MM.1S (cell line): ENCODE measurements around the gene CCL17.

Experiments
- DNase-seq: peaks from one replicate; pipeline ENCODE4 v3.0.0-alpha.2; 2015
- H2AFZ ChIP-seq: fragments of 300-600 bp; sonication (generic); 2 replicates; pipeline ENCODE4 v1.6.0; 2016; ENCODE audit warnings: antibody characterized with exemption, low read length
- H3F3A ChIP-seq: fragments of 300-600 bp; sonication (generic); 2 replicates; pipeline ENCODE4 v1.6.1; 2016; ENCODE audit warnings: mild to moderate bottlenecking, antibody characterized with exemption, low read length, moderate library complexity, mixed read lengths; ENCODE audit not compliant: insufficient read depth
- H3K27ac ChIP-seq: fragments of 300-600 bp; sonication (generic); 2 replicates; pipeline ENCODE4 v1.5.1; 2016; ENCODE audit warnings: mild to moderate bottlenecking, low read length
- H3K27me3 ChIP-seq: fragments of 300-600 bp; sonication (generic); replicated peaks from 2 replicates; pipeline ENCODE4 v1.6.0; 2016; ENCODE audit warnings: low read length; ENCODE audit not compliant: insufficient read depth
- H3K36me3 ChIP-seq: fragments of 300-600 bp; sonication (generic); replicated peaks from 2 replicates; pipeline ENCODE4 v1.6.1; 2016; ENCODE audit warnings: mild to moderate bottlenecking, low read length, mixed read lengths; ENCODE audit not compliant: insufficient read depth
- H3K4me1 ChIP-seq: fragments of 300-600 bp; sonication (generic); 2 replicates; pipeline ENCODE4 v1.6.1; 2016; ENCODE audit warnings: low read length, mixed read lengths
- H3K4me2 ChIP-seq: fragments of 300-600 bp; sonication (generic); 2 replicates; pipeline ENCODE4 v1.6.0; 2016; ENCODE audit warnings: low read depth, low read length
- H3K4me3 ChIP-seq: fragments of 300-600 bp; sonication (generic); 2 replicates; pipeline ENCODE4 v1.5.1; 2016; ENCODE audit warnings: low read length, mixed read lengths
- H3K79me2 ChIP-seq: fragments of 300-600 bp; sonication (generic); 2 replicates; pipeline ENCODE4 v1.6.1; 2016; ENCODE audit warnings: mixed run types, low read length, mixed read lengths
- H3K9ac ChIP-seq: fragments of 300-600 bp; sonication (generic); 2 replicates; pipeline ENCODE4 v1.6.1; 2016; ENCODE audit warnings: low read length, mixed read lengths
- H3K9me2 ChIP-seq: fragments of 300-600 bp; sonication (generic); replicated peaks from 2 replicates; pipeline ENCODE4 v1.6.1; 2016; ENCODE audit warnings: mild to moderate bottlenecking, low read length, mixed read lengths; ENCODE audit not compliant: insufficient read depth
- H3K9me3 ChIP-seq: fragments of 300-600 bp; sonication (generic); replicated peaks from 2 replicates; pipeline ENCODE4 v1.6.1; 2016; ENCODE audit warnings: mild to moderate bottlenecking, low read length, mixed read lengths; ENCODE audit not compliant: insufficient read depth
- H4K20me1 ChIP-seq: fragments of 300-600 bp; sonication (generic); 2 replicates; pipeline ENCODE4 v1.6.1; 2016; ENCODE audit warnings: mild to moderate bottlenecking, low read length, moderate library complexity, mixed read lengths; ENCODE audit not compliant: insufficient read depth
- EZH2 ChIP-seq: fragments of 300-600 bp; sonication (generic); optimal IDR thresholded peaks from 2 replicates; pipeline ENCODE3; 2017; ENCODE audit warnings: low read depth, mild to moderate bottlenecking, antibody characterized with exemption, low read length, mixed read lengths
- EZH2phosphoT487 ChIP-seq: fragments of 300-600 bp; sonication (generic); IDR thresholded peaks from 2 replicates; pipeline ENCODE4 v1.6.1; 2018; ENCODE audit warnings: antibody characterized with exemption, low read length
- TF ChIP-seq, protein P1 (sequence below): fragments of 300-600 bp; sonication (generic); IDR thresholded peaks from 2 replicates; pipeline ENCODE4 v1.5.1; 2016; ENCODE audit warnings: antibody characterized with exemption, low read length, mixed read lengths

CCL17 gene

DNA sequence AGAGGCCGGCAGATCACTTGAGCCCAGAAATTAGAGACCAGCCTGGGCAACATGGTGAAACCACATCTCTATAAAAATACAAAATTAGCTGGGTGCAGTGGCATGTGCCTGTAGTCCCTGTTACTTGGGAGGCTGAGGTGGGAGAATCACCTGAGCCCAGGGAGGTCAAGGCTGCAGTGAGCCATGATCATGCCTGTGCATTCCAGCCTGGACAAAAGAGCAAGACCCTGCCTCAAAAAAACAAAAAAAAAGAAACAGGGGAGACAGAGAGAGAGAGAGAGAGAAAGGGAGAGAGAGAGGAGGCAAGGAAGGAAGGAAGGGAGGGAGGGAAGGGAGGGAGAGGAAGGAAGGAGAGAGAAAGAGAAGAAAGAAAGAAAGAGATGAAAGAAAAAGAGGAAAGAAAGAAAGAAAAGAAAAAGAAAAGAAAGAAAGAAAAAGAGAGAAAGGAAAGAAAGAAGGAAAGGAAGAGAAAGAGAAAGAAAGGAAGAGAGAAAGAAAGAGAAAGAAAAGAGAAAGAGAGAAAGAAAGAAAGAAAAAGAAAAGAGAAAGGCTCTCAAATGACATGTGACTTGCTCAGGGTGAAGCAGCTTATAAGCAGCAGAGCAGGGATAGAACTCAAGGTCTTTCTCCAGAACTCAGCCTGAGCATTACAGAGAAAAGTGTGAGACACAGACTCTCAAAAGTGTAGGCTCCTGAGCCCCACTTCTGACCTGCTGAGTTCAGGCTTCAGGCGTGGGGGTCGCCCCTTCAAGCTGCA, 16.8 kb upstream of the CCL17 start:
- Histone ChIP-seq H3K36me3 (no peaks in the 10 kb centered on the region), H3K27me3 (no peaks in the 10 kb centered on the region), H3K27ac (no peak overlapping the region), H3K9me3 (no peaks in the 10 kb centered on the region), H3K79me2 (no peaks in the 10 kb centered on the region), H3K4me3 (no peak overlapping the region), H4K20me1 (no peaks in the 10 kb centered on the region), H2AFZ (no peak overlapping the region), H3F3A (no peaks in the 10 kb centered on the region), H3K4me1 (no peaks in the 10 kb centered on the region), H3K4me2 (no peak overlapping the region), H3K9me2 (no peaks in the 10 kb centered on the region), H3K9ac (no peak overlapping the region)
- no peak for DNase-seq
- no peak for TF ChIP-seq EZH2phosphoT487
- TF ChIP-seq EZH2, result no peak
- TF ChIP-seq, protein P1, sequence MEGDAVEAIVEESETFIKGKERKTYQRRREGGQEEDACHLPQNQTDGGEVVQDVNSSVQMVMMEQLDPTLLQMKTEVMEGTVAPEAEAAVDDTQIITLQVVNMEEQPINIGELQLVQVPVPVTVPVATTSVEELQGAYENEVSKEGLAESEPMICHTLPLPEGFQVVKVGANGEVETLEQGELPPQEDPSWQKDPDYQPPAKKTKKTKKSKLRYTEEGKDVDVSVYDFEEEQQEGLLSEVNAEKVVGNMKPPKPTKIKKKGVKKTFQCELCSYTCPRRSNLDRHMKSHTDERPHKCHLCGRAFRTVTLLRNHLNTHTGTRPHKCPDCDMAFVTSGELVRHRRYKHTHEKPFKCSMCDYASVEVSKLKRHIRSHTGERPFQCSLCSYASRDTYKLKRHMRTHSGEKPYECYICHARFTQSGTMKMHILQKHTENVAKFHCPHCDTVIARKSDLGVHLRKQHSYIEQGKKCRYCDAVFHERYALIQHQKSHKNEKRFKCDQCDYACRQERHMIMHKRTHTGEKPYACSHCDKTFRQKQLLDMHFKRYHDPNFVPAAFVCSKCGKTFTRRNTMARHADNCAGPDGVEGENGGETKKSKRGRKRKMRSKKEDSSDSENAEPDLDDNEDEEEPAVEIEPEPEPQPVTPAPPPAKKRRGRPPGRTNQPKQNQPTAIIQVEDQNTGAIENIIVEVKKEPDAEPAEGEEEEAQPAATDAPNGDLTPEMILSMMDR, result no peak

DNA sequence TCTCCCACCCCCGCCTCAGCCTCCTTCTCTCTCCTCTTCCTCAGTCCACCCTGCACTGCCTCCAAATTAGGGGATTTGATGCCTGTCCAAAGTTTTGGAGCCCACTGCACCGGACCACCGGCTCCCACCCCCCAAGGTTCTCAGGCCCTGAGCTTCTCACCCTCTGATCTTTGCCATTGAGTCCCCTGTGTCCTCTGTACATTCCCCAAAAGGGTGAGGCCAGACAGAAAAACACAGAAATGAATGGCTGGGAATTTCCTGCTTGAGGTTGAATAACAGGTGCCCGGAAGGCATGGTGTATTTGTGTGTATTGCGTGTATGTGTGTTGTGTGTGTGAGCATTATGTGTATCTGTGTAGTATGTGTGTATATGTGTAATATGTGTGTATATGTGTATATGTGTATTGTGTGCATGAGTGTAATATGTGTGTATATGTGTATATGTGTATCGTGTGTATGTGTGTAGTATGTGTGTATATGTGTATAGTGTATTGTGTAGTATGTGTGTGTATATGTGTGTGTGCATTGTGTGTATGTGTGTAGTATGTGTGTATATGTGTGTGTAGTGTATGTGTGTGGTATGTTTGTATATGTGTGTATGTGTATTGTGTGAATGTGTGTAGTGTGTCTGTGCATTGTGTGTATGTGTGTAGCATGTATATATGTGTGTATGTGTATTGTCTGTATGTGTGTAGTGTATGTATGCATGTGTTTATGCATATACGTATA, 16.0 kb upstream of the CCL17 start:
- TF ChIP-seq EZH2 (no peak), EZH2phosphoT487 (no peak)
- TF ChIP-seq, protein P1, result no peak
- no peak overlapping the region for H3K4me3 ChIP-seq
- H3K27me3 ChIP-seq, result no peaks in the 10 kb centered on the region
- H2AFZ ChIP-seq, result no peak overlapping the region
- H3K9me2 ChIP-seq, result no peaks in the 10 kb centered on the region
- no peaks in the 10 kb centered on the region for H3K9me3 ChIP-seq
- no peaks in the 10 kb centered on the region for H4K20me1 ChIP-seq
- H3K4me1 ChIP-seq, result no peaks in the 10 kb centered on the region
- no peaks in the 10 kb centered on the region for H3F3A ChIP-seq
- no peak overlapping the region for H3K4me2 ChIP-seq
- DNase-seq, result no peak
- no peak overlapping the region for H3K9ac ChIP-seq
- H3K79me2 ChIP-seq, result no peaks in the 10 kb centered on the region
- no peaks in the 10 kb centered on the region for H3K36me3 ChIP-seq
- no peak overlapping the region for H3K27ac ChIP-seq

DNA sequence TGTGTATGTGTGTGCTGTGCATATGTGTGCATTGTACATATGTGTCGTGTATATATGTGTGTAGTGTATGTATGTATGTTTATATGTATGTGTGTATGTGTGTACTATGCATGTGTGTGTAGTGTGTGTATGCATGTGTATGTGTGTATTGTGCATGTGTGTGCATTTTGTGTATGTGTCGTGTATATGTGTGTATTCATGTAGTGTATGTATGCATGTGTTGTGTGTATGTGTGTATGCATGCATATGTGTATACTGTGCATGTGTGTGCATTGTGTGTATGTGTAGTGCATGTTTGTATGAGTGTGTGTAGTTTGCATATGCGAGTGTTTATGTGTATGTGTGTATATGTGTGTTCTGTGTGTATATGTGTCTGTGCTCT, 15.5 kb upstream of the CCL17 start:
- no peak overlapping the region for H3K9ac ChIP-seq
- TF ChIP-seq EZH2 (no peak), EZH2phosphoT487 (no peak)
- TF ChIP-seq, protein P1, result no peak
- H2AFZ ChIP-seq, result no peak overlapping the region
- H3K4me1 ChIP-seq, result no peaks in the 10 kb centered on the region
- no peaks in the 10 kb centered on the region for H3K36me3 ChIP-seq
- H3K27ac ChIP-seq, result no peak overlapping the region
- H3K4me3 ChIP-seq, result no peak overlapping the region
- H3K9me2 ChIP-seq, result no peaks in the 10 kb centered on the region
- H4K20me1 ChIP-seq, result no peaks in the 10 kb centered on the region
- DNase-seq, result no peak
- H3K4me2 ChIP-seq, result no peak overlapping the region
- no peaks in the 10 kb centered on the region for H3K27me3 ChIP-seq
- H3F3A ChIP-seq, result no peaks in the 10 kb centered on the region
- no peaks in the 10 kb centered on the region for H3K9me3 ChIP-seq
- no peaks in the 10 kb centered on the region for H3K79me2 ChIP-seq
